Measurements from ENCODE around the gene PLCG2. TPM values are rescaled to one million over a fixed set of nuclear protein-coding genes. Genes with fewer than 3 reads are reported as not detected.

PLCG2 gene
- total RNA-seq, 1 experiment from 2014 or later: 6.0 TPM

DNA sequence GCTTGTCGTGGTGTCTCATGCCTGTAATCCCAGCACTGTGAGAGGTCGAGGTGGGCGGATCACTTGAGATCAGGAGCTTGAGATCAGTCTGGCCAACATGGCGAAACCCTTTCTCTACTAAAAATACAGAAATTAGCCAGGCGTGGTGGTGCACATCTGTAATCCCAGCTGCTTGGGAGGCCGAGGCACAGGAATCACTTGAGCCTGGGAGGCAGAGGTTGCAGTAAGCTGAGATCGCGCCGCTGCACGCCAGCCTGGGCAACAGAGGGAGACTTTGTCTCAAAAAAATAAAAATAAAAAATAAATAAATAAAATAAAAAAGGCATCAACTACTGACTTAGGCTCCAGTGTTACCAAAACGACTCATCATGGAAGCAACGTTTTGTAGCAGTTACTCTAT, 115.5 kb downstream of the PLCG2 start:
- Histone ChIP-seq H2BK5ac (ENCODE audit: insufficient read length, low read length) (no peak overlapping the region), H4K5ac (ENCODE audit: insufficient read length, low read depth, low read length) (no peak overlapping the region), H3K4me1 (ENCODE audit: insufficient read depth, low read length) (no peaks in the 10 kb centered on the region; the same call in 1 of the 2 replicates), H3K27me3 (ENCODE audit: insufficient read depth, low read length) (no peaks in the 10 kb centered on the region), H2AFZ (ENCODE audit: low read length) (no peak overlapping the region), H3K18ac (ENCODE audit: insufficient read length, low read depth, low read length) (no peak overlapping the region), H3K79me1 (ENCODE audit: insufficient read depth, low read depth, low read length, poor library complexity, severe bottlenecking) (no peaks in the 10 kb centered on the region), H3K14ac (ENCODE audit: insufficient read depth, low read length) (no peak overlapping the region), H3K23ac (ENCODE audit: insufficient read length, low read depth, low read length) (no peak overlapping the region), H2BK20ac (ENCODE audit: low read depth, low read length, poor library complexity, severe bottlenecking) (no peak overlapping the region), H2BK15ac (ENCODE audit: low read depth, low read length) (no peak overlapping the region), H3T11ph (ENCODE audit: low read length) (no peak overlapping the region), H3K23me2 (ENCODE audit: insufficient read length, low read depth, low read length, poor library complexity, severe bottlenecking) (no peaks in the 10 kb centered on the region), H3K9me3 (ENCODE audit: control insufficient read depth, low read depth, low read length) (no peaks in the 10 kb centered on the region), H3K56ac (ENCODE audit: insufficient read length, low read depth, low read length) (no peak overlapping the region), H3K4ac (ENCODE audit: low read depth, low read length) (no peak overlapping the region), H4K91ac (ENCODE audit: insufficient read length, low read depth, low read length) (no peak overlapping the region), H2BK12ac (ENCODE audit: insufficient read length, low read depth, low read length) (no peak overlapping the region), H4K20me1 (ENCODE audit: control insufficient read depth, insufficient read depth, insufficient read length) (no peaks in the 10 kb centered on the region), H3K27ac (ENCODE audit: insufficient read length, low read depth, low read length) (no peak overlapping the region), H4K8ac (replicated peaks; ENCODE audit: insufficient read length, low read depth, low read length) (no peak overlapping the region), H3K4me2 (ENCODE audit: insufficient read depth, insufficient read length, low read length) (no peak overlapping the region), H2BK120ac (ENCODE audit: low read depth, low read length, poor library complexity, severe bottlenecking) (no peak overlapping the region), H3K9ac (ENCODE audit: extremely low read depth, insufficient read length, low read length) (no peak overlapping the region), H3K79me2 (ENCODE audit: insufficient read depth, low read length) (no peaks in the 10 kb centered on the region), H2AK5ac (ENCODE audit: insufficient read length, low read length) (no peak overlapping the region)
- Mint-ChIP-seq H3K36me3 (ENCODE audit: insufficient read depth in 1 of 3, low read depth in 3 of 3) (peaks cover 0 to 3% (median 3%) of the 10 kb centered on the region in 3 experiments; a peak in 1 of 7 replicates), H3K9me3 (no peaks in the 10 kb centered on the region; a peak in 1 of 5 replicates), H3K27ac (no peak overlapping the region), H3K4me1 (no peaks in the 10 kb centered on the region; a peak in 1 of 4 replicates), H3K4me3 (no peak overlapping the region), H3K27me3 (ENCODE audit: low read depth) (no peaks in the 10 kb centered on the region)
- TF ChIP-seq, protein P1, sequence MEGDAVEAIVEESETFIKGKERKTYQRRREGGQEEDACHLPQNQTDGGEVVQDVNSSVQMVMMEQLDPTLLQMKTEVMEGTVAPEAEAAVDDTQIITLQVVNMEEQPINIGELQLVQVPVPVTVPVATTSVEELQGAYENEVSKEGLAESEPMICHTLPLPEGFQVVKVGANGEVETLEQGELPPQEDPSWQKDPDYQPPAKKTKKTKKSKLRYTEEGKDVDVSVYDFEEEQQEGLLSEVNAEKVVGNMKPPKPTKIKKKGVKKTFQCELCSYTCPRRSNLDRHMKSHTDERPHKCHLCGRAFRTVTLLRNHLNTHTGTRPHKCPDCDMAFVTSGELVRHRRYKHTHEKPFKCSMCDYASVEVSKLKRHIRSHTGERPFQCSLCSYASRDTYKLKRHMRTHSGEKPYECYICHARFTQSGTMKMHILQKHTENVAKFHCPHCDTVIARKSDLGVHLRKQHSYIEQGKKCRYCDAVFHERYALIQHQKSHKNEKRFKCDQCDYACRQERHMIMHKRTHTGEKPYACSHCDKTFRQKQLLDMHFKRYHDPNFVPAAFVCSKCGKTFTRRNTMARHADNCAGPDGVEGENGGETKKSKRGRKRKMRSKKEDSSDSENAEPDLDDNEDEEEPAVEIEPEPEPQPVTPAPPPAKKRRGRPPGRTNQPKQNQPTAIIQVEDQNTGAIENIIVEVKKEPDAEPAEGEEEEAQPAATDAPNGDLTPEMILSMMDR (conservative IDR thresholded peaks at IDR 0.05): no peak
- no CpG with 5 or more reads among the region's 12 CpGs for WGBS (ENCODE audit: extremely low coverage, insufficient read length, low lambda C conversion rate)
- DNase-seq: no peak
